Neuronal stem cell (in vitro differentiated cells): Measurements from ENCODE around the gene REX1BD.
A peak's percentile ranks its signal among the peaks of the same experiment; 100 is the strongest.
"Not testable (repeated sequence)": the region's sequence is repeated elsewhere in the genome, so short reads cannot be mapped to it uniquely, and the experiment has no call there.

ENCODE experiments used
- DNase-seq: peaks from one replicate; pipeline ENCODE4 v3.0.0-alpha.2; 2013; ENCODE audit warnings: low spot score
- H2AFZ ChIP-seq: one replicate; pipeline ENCODE4 v1.6.1; 2013; ENCODE audit warnings: mild to moderate bottlenecking, low read length, inconsistent platforms
- H2AK5ac ChIP-seq: 2 replicates; pipeline ENCODE4 v1.6.1; 2013; ENCODE audit warnings: low read depth, mild to moderate bottlenecking, inconsistent platforms, low read length, moderate library complexity, mixed read lengths
- H2BK120ac ChIP-seq: 2 replicates; pipeline ENCODE4 v1.6.1; 2013; ENCODE audit warnings: low read depth, mild to moderate bottlenecking, inconsistent platforms, low read length, moderate library complexity, mixed read lengths
- H2BK12ac ChIP-seq: one replicate; pipeline ENCODE4 v1.6.1; 2013; ENCODE audit warnings: low read length, inconsistent platforms
- H2BK15ac ChIP-seq: 2 replicates; pipeline ENCODE4 v1.6.1; 2013; ENCODE audit warnings: mild to moderate bottlenecking, low read length, inconsistent platforms, mixed read lengths
- H2BK5ac ChIP-seq: one replicate; pipeline ENCODE4 v1.6.1; 2013; ENCODE audit warnings: inconsistent platforms, mild to moderate bottlenecking, low read length, moderate library complexity
- H3K14ac ChIP-seq: one replicate; pipeline ENCODE4 v1.6.1; 2013; ENCODE audit warnings: low read length, inconsistent platforms
- H3K18ac ChIP-seq: 2 replicates; pipeline ENCODE4 v1.6.1; 2013; ENCODE audit warnings: low read length, inconsistent platforms
- H3K23ac ChIP-seq: 2 replicates; pipeline ENCODE4 v1.6.1; 2013; ENCODE audit warnings: low read depth, mild to moderate bottlenecking, mixed read lengths, low read length, inconsistent platforms; ENCODE audit not compliant: poor library complexity
- H3K27ac ChIP-seq: replicated peaks from 3 replicates; pipeline ENCODE4 v1.5.1; 2013; ENCODE audit warnings: low read length, inconsistent platforms
- H3K27me3 ChIP-seq, 3 experiments: 2 replicates each; pipeline ENCODE4 v1.6.1; 2013; ENCODE audit warnings: low read length in 3 of 3, mild to moderate bottlenecking in 2 of 3, inconsistent platforms in 1 of 3, low read depth in 1 of 3, mixed read lengths in 1 of 3, moderate library complexity in 1 of 3; ENCODE audit not compliant: control insufficient read depth in 3 of 3, insufficient read depth in 3 of 3
- H3K36me3 ChIP-seq, 2 donors: replicated peaks in 1 of 2; 2 replicates each; pipeline ENCODE4 v1.6.1; 2013; ENCODE audit warnings: low read length in 2 of 2; ENCODE audit not compliant: control insufficient read depth in 2 of 2, insufficient read depth in 2 of 2
- H3K4ac ChIP-seq: 2 replicates; pipeline ENCODE4 v1.6.1; 2013; ENCODE audit warnings: inconsistent platforms, mild to moderate bottlenecking, low read length, moderate library complexity
- H3K4me1 ChIP-seq, 2 donors: 1 replicate in 1 of 2; 2 replicates in 1 of 2; pipeline ENCODE4 v1.6.1; 2013; ENCODE audit warnings: low read length in 2 of 2, low read depth in 1 of 2; ENCODE audit not compliant: control insufficient read depth in 2 of 2, insufficient read depth in 1 of 2
- H3K4me2 ChIP-seq: one replicate; pipeline ENCODE4 v1.6.1; 2013; ENCODE audit warnings: mild to moderate bottlenecking, low read length, inconsistent platforms; ENCODE audit not compliant: insufficient read depth, poor library complexity, severe bottlenecking
- H3K4me3 ChIP-seq, 2 donors: 2 replicates each; pipeline ENCODE4 v1.5.1; 2013; ENCODE audit warnings: low read length in 2 of 2, mild to moderate bottlenecking in 2 of 2, inconsistent platforms in 1 of 2, moderate library complexity in 1 of 2
- H3K79me1 ChIP-seq: one replicate; pipeline ENCODE4 v1.6.1; 2013; ENCODE audit warnings: low read depth, mild to moderate bottlenecking, inconsistent platforms, low read length, moderate library complexity
- H3K9ac ChIP-seq: one replicate; pipeline ENCODE4 v1.6.1; 2013; ENCODE audit warnings: mild to moderate bottlenecking, low read depth, low read length, inconsistent platforms; ENCODE audit not compliant: poor library complexity
- H3K9me3 ChIP-seq, 2 donors: replicated peaks in 1 of 2; 2 replicates each; pipeline versions ENCODE3 to v1.6.1; 2013; ENCODE audit warnings: low read length in 2 of 2, mild to moderate bottlenecking in 2 of 2, inconsistent platforms in 1 of 2, low read depth in 1 of 2, mixed read lengths in 1 of 2, moderate library complexity in 1 of 2; ENCODE audit not compliant: control insufficient read depth in 2 of 2, insufficient read depth in 1 of 2
- H4K8ac ChIP-seq: one replicate; pipeline ENCODE4 v1.6.1; 2013; ENCODE audit warnings: low read depth, mild to moderate bottlenecking, inconsistent platforms, low read length, moderate library complexity
- H4K91ac ChIP-seq: one replicate; pipeline ENCODE4 v1.6.1; 2013; ENCODE audit warnings: low read length, low read depth, mild to moderate bottlenecking, inconsistent platforms; ENCODE audit not compliant: poor library complexity
- WGBS, 2 donors: extraction: QIAGEN DNeasy Blood & Tissue Kit; methylation state at CpG; one replicate each; pipeline ENCODE4 v1.1.7; 2013; ENCODE audit warnings: missing lambda C conversion rate in 2 of 2, mixed read lengths in 1 of 2; ENCODE audit not compliant: insufficient read length in 2 of 2, insufficient replicate concordance in 1 of 2; ENCODE audit errors: extremely low coverage in 2 of 2; 5-methylcytosine and 5-hydroxymethylcytosine counted together

The REX1BD gene

DNA sequence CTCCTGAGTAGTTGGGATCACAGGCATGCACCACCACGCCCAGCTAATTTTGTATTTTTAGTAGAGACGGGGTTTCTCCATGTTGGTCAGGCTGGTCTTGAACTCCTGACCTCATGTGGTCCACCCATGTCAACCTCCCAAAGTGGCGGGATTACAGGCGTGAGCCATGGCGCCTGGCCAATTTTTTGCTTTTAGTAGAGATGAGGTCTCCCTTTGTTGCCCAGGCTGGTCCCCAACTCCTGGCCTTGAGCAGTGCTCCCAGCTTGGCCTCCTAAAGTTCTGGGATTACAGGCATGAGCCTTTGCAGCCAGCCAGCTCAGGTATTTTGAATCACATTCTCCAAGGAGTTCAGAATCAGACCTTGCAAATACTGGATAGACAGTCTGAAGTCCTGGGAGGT lies 4.1 kb downstream of the REX1BD start:
- not testable (repeated sequence) for H3K4ac ChIP-seq, H3K14ac ChIP-seq, DNase-seq

DNA sequence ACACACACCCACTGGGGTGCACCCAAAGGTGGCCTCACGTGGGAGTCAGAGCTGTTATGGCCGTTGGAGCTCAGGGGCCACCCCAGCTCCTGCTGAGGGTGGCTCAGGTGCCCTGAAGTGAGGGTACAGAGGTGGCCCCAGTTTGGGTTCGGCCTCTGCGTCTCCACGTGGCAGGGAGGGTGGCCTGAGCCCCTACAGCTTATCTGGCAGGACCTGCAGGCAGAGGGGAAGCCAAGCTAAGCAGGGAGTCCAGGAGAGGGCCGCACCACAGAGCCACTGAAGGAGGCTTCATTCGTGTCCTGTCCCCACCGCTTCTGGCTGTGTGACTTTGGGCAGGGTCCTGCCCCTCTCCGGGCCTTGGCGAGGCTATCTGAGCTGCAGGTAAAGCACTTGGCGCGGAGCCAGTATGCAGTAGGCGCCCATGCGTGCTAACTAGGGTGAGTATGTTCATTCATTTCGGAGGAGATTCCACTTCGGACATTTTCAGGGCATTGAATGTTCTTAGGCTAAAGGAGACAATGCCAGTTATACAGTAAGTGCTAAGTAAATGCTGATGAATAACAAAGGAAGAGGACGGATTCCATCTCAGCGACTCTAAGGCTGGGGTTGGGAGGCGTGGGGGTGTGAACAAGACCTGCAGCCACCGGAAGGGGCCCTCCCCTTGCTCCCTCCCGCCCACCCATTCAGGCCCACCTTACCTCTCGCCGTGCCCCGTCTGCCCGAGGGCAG lies 4.9 kb downstream of the REX1BD start:
- H3K27me3 ChIP-seq = peaks cover 0 to 10% (median 0%) of the 10 kb centered on the region in 3 experiments
- peaks cover 16 to 17% of the 10 kb centered on the region in 2 donors for H3K4me1 ChIP-seq
- WGBS, 2 donors = no CpG with 5 or more reads among the region's 25 CpGs

More for the DNA sequence above, 4.1 kb downstream of the REX1BD start:
- H3K4me3 ChIP-seq, H3K9me3 ChIP-seq, H3K18ac ChIP-seq, H2BK12ac ChIP-seq, H3K23ac ChIP-seq, H3K27ac ChIP-seq, H2AK5ac ChIP-seq, H4K91ac ChIP-seq, H2AFZ ChIP-seq, H4K8ac ChIP-seq, H2BK15ac ChIP-seq, H2BK5ac ChIP-seq, H3K4me2 ChIP-seq, H3K27me3 ChIP-seq, H2BK120ac ChIP-seq, H3K9ac ChIP-seq, H3K79me1 ChIP-seq: not testable (repeated sequence)
- Histone ChIP-seq H3K36me3 (peaks cover 3 to 13% of the 10 kb centered on the region in 2 donors), H3K4me1 (peaks cover 16% of the 10 kb centered on the region in 2 donors)
- no CpG with 5 or more reads among the region's 5 CpGs for WGBS, 2 donors

DNA sequence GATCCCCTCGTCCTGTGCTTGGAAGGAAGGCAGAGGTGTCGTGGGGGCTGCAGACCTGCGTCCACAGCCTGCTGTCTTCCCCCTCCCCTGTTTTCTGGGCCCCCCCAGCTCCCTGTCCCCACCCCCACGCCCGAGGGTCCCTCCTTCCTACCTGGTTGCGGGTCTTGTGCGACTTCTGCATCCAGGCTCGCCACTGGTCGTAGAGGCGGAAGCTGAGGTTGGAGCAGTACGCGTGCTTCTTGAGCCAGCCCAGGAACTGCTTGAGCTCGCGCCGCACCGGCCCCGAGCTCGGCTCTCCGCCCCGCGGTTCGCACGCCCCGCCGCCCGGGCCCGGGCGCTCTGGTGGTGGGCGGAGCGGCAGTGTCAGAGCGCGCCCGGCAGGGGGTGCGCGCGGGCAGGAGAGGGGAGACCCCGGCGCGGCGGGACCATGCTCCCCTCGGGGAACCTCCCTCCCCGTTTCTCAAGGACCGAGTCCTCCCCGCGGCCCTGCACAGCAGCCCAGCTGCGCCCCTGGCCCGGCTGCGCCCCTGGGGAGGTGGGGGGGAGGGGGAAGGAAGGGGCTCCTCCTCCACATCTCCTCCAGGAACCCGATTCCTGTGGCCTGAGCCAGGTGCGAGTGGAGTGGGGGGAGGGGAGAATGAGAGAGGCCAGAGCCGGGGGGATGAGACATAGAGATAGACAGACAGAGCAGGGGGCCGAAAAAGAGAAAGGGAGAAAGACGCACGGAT lies 5.7 kb downstream of the REX1BD start:
- Histone ChIP-seq H3K23ac (peak overlapping the region; percentile 89), H3K4ac (peak overlapping the region; percentile 66), H3K36me3 (peaks cover 3 to 13% of the 10 kb centered on the region in 2 donors), H3K4me1 (peaks cover 16 to 18% of the 10 kb centered on the region in 2 donors), H4K91ac (no peak overlapping the region), H3K4me3 (peak overlapping the region; percentile 21 to 72), H4K8ac (no peak overlapping the region), H2AK5ac (peak overlapping the region; percentile 88), H3K27me3 (peaks cover 0 to 11% (median 0%) of the 10 kb centered on the region in 3 experiments), H3K9ac (peak overlapping the region; percentile 93), H2BK5ac (peak overlapping the region; percentile 9), H2BK15ac (peak overlapping the region; percentile 58), H3K9me3 (no peaks in the 10 kb centered on the region), H3K18ac (peak overlapping the region; percentile 95), H2BK12ac (peak overlapping the region; percentile 99), H3K27ac (no peak overlapping the region), H3K4me2 (peak overlapping the region; percentile 94), H3K79me1 (peaks cover 2% of the 10 kb centered on the region), H3K14ac (peak overlapping the region; percentile 38), H2BK120ac (peak overlapping the region; percentile 6), H2AFZ (peak overlapping the region; percentile 90)
- WGBS, 2 donors = no CpG with 5 or more reads among the region's 54 CpGs
- DNase-seq = peak; percentile 82

More for the DNA sequence above, 4.9 kb downstream of the REX1BD start:
- H3K4me2 ChIP-seq = peak overlapping the region; percentile 94
- no peaks in the 10 kb centered on the region for H3K9me3 ChIP-seq
- H4K8ac ChIP-seq = no peak overlapping the region
- peak overlapping the region; percentile 95 for H3K18ac ChIP-seq
- no peak overlapping the region for H3K14ac ChIP-seq
- H3K79me1 ChIP-seq = peaks cover 4% of the 10 kb centered on the region
- H3K36me3 ChIP-seq = peaks cover 3 to 13% of the 10 kb centered on the region in 2 donors
- no peak overlapping the region for H4K91ac ChIP-seq
- H2BK12ac ChIP-seq = peak overlapping the region; percentile 50
- peak overlapping the region; percentile 68 for H3K4ac ChIP-seq
- peak overlapping the region; percentile 93 for H3K9ac ChIP-seq
- H3K4me3 ChIP-seq = peak overlapping the region in 1 of 2 donors; percentile 72
- H3K23ac ChIP-seq = peak overlapping the region; percentile 92
- no peak for DNase-seq
- peak overlapping the region; percentile 89 for H2AK5ac ChIP-seq
- H2BK5ac ChIP-seq = no peak overlapping the region
- peak overlapping the region; percentile 90 for H2AFZ ChIP-seq
- no peak overlapping the region for H3K27ac ChIP-seq
- H2BK120ac ChIP-seq = no peak overlapping the region
- H2BK15ac ChIP-seq = peak overlapping the region; percentile 58
